ENCODE results near the gene ADD2.
A peak's percentile ranks its signal among the peaks of the same experiment; 100 is the strongest.

The ADD2 gene

DNA sequence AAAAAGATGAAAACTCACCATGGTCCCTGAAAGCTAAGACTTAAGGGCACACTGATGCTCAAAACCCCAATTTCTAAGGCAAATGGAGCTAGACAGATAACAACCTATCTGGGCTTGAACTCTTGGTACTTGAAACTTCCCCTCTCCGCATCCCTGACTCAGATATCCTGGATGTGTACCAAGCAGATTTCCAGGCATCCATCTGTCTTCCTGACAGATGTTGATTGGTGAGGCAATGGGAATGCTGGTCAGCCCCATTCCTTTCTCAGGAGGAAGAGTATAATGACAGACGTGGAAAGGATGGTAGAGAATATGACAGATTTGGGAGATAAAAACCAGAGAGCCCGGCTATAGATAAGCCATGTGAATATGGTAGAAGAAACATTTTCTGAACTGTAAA, 69.2 kb downstream of the ADD2 start:
- DNase-seq, result no peak

DNA sequence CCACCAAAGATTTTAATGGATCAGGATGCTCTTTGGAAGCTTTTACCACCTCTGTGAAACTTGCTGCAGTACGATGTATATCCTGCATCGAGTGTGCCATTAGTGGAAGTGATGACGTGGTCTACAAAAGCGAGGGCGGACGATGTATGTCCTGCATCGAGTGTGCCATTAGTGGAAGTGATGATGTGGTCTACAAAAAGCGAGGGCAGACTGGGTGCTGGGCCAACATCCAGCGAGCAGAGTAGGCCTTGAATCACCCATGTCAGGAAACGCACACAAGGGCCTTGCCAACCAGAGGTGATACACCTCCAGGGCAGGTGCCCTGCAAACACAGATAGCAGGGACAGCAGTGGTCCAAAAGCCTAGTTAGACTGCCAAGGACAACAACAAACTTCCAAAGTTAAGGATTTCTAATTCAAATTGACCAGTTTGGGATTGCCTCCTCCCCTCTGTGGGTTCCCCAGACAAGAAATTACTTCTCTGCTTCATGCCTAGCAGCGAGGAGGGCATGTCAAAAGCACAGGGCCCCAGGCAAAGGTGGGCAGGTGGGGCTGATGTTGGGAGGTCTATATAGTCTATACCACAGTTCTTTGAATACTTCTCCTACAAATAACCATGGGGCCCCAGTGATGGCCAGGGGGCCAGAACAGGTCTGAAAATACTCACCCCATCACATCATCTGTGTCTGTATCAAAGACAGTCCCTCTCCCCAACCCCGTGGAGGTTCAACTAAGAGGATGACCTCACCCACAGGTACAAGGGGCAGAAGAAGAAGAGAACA, 70.2 kb downstream of the ADD2 start:
- DNase-seq, result no peak

GRCh38 chr2:70696142-70696541, 71.9 kb downstream of the ADD2 start:
- no peak for DNase-seq

DNA sequence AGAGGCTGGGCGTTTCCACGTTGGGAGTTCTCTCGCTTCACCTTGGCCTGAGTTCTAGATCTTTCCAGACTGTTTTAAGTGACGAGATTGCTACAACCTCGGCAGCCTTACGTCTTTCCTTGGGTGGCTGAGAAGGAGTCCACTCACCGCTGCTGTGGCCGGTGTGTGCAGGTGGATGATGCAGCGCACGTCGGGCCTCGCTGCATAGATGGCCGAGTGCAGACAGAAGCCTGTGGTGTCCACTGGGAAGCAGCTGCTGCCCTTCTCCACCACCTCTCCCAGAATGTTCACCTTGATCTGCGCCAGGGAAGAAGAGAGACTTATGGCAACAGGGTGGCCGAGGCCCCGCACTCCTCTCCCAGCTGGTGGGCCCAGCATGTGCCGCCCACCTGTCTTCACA, 75.7 kb downstream of the ADD2 start:
- DNase-seq, result no peak

DNA sequence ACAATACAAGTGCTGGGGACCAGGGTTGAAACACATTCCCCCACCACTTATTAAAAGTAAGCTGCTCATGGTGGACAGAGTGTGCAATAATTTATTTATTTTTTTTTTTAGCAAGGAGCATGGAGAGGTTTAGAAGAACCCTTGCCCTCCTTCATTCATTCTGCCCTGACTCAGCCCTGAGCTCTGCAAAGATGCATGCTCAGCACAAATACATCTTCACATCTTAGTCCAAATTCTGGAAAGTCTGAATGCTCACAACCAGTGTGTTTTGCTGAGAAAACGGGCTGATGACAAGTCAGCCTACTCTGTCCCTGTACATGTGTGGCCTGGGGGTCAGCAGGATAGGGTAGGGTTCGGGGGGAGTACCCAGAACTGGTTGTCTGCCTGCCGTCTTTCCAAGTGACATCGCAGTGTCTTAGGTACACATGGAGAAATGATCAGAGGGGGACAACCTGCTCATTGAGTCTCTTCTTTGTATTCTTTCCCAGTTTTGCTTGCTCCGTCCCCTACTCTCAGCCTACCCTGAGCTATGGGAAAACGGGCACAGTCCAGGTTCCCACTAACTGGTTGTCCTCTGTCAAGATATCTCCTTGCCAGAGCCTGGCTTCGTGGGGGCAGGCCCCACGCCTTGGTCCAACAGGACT, 76.4 kb downstream of the ADD2 start:
- DNase-seq, result no peak

DNA sequence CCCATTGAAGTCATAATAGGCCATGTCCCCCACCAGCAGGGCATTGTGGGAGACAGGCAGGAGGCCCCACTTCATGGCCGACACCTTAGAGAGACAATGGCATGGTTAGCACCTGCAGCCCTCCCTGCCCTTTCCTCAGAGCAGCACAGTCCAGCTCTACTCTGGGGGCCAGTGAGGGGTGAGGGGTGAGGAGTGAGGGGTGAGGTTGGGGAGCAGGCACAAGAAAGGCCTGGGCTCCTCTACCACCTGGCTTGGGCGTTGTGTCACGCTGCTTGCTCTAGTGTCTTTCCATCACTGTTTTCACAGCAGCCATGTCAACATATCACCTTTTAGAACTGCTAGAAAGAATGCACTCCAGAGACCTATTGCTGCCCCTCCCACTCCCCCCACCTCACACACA, 77.2 kb downstream of the ADD2 start:
- no peak for DNase-seq

DNA sequence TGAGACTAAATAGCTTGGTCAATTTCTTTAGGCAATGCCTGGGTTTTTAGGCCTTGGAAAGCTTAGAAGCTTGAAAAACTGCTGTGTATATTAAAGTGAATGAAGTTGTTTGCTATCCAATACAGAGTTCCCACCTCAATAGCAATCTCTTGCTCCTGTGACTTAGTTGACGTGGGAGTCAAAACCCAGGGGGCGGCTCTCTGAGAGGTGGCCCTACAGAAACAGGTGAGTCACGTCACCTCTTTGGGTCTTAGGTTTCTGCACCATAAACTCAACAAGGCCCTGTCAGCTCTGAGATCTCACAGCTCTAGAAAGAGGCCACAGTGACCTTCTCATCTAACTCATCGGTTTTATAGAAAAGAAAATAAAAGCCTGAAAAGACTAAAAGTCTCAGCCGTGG, 79.6 kb downstream of the ADD2 start:
- no peak for DNase-seq

- no peak for DNase-seq
Observed at GRCh38 chr2:70687461-70687795, 80.6 kb downstream of the ADD2 start.

DNA sequence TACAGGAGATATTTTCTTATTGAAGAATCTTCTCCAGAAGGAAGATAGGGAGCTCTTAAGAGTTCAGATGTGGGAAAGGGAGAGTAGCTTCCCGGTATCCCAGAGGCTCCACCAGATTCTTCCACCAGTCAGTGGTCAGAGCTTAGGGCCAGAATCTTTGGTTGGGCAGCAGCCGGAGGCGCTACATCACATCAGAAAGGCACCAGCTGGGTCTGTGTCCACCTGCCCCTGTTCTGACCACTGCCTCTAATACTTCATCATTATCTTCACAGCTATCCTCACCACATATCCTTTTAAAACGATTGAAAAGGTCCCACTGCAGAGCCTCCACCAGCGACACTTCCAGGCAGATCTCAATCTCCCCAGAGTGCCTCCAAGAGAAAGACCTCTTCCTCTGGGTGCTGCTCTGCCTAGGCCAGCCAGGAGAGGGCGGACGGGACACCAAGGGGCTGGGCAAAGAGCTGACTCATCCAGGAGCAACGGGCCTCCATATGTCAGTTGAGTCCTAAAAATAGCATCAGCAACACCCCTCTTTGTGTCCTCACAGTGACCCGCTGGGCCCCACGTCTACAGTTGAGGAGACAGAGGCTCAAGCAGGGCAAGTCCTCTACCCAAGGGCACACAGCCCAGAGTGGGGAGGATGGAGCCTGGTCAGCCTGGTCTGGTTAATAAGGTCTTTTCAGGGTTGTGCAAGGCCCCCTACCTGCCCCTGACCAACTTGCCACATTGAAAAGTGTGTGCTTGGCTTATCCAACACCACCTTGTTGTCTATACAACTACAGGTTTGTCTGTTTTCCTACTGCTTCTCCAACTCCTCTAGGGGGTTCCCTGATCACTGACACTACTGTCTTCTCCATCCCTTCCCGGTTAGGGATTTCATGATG, 81.2 kb downstream of the ADD2 start:
- DNase-seq, result peak; percentile 34

- DNase-seq, result no peak
Observed at GRCh38 chr2:70685771-70686171, 82.2 kb downstream of the ADD2 start.

- DNase-seq, result no peak
Observed at GRCh38 chr2:70684846-70685622, 83.0 kb downstream of the ADD2 start.

- no peak for DNase-seq
Observed at GRCh38 chr2:70683455-70683854, 84.5 kb downstream of the ADD2 start.

GRCh38 chr2:70680735-70681134, 87.3 kb downstream of the ADD2 start:
- DNase-seq, result no peak

DNA sequence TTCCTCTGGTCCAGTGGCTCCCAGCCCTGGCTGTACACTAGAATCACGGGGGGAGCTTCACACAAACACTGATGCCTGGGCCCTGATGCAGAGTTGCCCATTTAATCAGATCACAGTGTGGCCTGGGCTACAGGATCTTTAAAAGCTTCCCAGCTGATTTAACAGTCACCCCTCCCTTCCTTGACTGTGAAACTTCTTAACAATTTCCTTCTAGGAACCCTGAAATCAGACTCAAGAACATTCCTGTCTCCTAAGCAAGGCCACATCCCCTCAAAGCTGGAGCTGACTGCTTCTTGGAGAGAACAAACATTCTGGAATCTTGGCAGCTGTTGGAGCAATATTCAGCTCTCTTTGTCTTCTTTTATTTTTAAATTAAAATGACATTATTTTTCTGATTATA, 88.7 kb downstream of the ADD2 start:
- no peak for DNase-seq

GRCh38 chr2:70678576-70679143, 89.3 kb downstream of the ADD2 start:
- no peak for DNase-seq

GRCh38 chr2:70676301-70677035, 91.5 kb downstream of the ADD2 start:
- no peak for DNase-seq

DNA sequence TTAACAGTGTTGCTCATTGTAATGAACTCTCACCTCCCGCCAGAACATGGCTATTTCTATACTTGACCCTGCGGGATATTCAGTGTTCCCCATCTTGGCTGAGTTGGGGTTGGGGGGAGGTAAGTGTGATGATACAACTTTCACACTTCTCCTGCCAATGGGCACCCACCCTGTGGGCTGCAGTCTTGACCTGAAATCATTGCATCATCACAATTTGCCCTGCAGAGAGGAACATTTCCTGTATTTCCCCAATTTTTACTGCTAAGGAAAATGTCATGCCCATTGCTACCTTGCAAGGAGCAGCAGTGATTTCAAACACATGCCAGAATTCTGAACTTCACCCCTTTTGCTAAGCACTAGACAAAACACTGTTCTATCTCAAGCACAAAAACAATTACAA, 92.1 kb downstream of the ADD2 start:
- no peak for DNase-seq

- no peak for DNase-seq
Observed at GRCh38 chr2:70674636-70675430, 93.2 kb downstream of the ADD2 start.

DNA sequence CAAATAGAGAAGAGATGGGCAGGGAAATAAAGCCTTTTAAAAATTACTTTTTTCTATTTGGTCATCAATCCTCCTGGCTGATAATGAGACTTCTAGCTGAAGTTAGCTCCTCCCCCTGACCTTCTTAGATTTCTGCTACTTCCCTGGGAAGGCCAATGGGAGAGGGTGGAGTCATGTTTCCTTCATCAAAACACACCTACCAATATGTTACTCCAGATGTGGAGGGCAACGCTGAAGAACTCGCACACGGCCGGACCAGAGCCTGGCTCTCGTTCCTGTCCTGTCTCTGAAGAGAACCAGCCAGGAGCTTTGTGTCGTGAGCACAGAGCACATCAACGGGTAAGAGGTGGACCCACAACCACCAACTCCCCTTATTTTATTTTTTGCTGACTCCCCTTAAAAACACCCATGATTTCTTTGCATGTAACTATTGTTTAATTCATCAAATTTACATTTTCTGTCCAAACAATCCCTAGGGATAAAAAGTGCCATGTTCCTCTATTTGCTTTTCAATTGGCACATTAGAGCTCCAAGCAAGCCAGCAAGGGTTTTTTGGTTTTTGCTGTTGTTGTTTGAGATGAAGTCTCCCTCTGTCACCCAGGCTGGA, 94.9 kb downstream of the ADD2 start:
- DNase-seq, result no peak

GRCh38 chr2:70671092-70671675, 96.8 kb downstream of the ADD2 start:
- no peak for DNase-seq

All from NCI-H446 treated with DMSO at 0.1 percent for 48 hours (cell line).